NCI-H2081 treated with DMSO at 0.1 percent for 48 hours (cell line): ENCODE results near the gene PVRIG.
"Not testable (repeated sequence)": the region's sequence is repeated elsewhere in the genome, so short reads cannot be mapped to it uniquely, and the experiment has no call there.

ENCODE experiments used
- DNase-seq: peaks from one replicate; lab custom pipeline; 2025; lab: John Stamatoyannopoulos, UW

PVRIG gene

DNA sequence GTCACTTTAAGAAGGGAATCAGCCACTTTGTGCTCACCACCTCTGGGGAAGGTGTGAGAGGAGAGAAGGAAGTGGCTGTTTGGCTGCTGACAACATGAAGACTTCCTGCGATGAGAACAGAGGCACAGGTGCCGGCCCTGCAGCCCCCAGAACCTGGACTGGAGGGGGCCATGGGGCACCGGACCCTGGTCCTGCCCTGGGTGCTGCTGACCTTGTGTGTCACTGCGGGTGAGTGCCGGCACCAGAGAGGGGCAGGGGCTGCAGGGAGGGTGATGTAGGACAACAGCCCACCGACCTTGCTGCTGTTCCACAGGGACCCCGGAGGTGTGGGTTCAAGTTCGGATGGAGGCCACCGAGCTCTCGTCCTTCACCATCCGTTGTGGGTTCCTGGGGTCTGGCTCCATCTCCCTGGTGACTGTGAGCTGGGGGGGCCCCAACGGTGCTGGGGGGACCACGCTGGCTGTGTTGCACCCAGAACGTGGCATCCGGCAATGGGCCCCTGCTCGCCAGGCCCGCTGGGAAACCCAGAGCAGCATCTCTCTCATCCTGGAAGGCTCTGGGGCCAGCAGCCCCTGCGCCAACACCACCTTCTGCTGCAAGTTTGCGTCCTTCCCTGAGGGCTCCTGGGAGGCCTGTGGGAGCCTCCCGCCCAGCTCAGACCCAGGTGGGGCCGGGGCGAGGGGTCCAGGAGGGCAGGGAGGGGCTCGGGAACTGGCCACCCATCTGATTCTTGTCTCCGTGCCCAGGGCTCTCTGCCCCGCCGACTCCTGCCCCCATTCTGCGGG is at the start of gene PVRIG:
TSS of gene PVRIG (plus strand) at position 149 of the 785 bp plus-strand sequence. CDS start at position 171, 22 bp downstream.
- not testable (repeated sequence) for DNase-seq

- no peak for DNase-seq
Observed at GRCh38 chr7:100170101-100170897, 49.5 kb upstream of the PVRIG start.

DNA sequence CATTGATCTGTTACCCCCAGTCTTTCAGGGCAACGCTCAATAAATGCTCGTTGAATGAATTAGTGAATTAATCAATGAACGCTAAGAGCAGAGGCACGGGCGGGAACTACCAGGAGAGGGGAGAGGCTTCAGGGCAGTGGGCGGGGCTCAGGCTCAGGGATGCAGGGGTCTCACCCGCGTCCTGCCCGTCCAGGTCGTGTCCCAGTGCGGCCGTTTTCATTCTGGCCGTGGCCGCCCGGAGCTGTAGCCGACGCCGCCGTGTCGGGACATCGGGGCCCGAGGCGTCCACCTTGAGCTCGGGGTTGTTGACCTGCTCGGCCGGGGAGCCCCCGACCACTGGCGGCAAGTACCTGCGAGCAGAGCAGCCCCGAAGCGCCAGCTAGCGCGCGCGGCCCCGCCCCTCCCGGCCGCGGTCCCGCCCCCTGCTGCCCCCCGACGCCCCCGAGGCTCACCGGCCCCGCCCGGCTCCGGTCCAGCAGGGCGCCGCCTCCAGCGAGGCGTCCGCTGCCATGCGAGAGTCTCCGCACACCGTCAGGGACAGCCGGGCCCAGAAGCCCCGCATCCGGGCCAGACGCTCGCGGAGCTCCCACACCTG is 48.6 kb upstream of the PVRIG start:
- DNase-seq = no peak

- no peak for DNase-seq
Observed at GRCh38 chr7:100171840-100172239, 47.9 kb upstream of the PVRIG start.

GRCh38 chr7:100173806-100174495 is 45.8 kb upstream of the PVRIG start:
- DNase-seq = no peak

DNA sequence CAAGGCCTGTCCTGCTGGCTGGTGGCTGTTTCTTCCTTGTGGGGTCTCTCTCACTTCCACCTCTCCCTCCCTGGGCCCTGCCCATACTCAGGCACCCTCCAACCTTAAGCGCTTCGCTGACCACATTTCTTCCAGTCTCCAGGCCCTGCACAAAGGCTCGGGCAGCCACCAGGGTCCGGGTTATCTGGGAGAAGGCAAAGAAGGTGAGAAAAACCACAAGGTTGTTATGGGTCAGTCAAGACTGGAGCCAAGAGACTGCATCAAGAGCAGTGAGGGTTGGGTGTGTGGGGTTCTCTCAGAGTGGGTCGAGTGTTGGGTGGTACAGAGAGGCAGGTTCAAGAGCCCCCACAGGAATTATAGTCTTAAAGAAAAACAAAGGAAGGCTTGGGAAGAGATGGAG is 45.2 kb upstream of the PVRIG start:
- no peak for DNase-seq

DNA sequence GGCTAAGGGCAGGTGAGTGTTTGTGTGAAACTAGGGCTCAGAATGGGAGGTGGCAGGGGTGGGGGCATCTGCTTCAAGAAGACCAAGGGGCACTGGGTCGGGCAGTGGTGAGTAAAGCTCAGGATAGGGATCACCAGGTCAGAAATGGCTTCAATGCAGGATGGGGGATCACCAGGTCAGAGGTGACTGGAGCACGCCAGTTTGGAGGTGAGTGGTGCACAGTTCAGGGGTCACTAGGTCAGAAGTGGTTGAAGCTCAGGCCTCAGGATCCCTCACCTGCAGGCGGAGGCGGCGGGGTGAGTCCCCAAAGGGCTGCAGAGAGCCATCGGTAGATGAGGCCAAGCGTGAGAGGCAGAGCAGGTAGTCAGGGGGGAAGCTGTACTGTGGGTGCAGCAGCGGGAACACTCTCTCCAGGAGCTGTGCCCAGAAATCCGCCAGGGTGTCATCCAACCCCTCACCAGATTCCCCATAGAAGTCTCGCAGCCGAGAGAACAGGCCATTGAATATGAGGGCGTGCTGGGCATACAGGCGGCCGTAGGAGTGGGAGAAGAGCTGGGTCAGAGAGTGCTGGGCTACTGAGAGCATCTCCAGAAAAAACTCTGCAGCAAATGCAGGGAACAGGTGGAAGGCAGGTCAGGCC is 44.3 kb upstream of the PVRIG start:
- no peak for DNase-seq

DNA sequence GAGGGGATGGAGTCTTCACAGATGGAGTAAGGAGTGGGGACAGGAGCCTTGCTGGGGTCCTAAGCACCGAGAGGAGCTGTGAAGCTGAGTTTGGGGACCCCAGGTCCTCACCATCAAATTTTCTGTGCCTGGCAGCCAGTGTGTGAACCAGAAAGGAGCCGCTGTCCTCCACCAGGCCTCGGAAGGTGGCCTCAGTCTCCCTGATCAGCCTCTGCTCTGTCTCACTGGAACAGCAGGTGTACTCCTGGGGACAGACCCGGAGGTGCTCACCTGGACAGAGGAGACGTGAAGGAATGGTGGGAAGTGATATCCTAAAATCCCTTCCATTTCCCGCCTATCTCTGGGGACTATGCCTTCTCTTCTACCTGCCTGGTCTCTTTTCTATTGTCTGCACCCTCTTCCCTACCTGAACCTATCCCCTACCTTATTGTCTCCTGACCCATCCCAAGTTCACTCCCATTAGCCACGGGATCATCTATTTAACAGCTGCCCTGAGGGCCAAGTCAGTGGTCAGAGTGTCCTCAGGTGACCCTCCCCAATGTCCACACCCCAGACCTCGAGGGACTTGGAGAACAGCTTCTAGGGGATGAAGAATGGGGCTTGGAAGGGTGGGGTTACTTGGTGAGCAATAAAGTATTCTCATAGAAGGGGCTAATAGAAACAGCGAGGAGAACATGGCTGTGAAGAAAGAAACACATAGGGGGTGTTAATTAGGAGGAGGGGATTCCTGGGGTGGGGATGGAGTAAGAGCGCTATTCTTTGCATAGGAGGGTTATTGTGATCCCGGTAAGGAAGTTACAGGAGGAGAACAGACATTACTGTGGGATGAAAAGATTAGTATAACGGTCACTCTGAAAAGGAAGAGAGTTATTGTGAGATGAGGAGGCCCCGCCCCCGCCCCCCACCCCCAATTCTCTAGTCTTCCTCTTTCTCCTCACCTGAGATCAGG is 43.4 kb upstream of the PVRIG start:
- no peak for DNase-seq

DNA sequence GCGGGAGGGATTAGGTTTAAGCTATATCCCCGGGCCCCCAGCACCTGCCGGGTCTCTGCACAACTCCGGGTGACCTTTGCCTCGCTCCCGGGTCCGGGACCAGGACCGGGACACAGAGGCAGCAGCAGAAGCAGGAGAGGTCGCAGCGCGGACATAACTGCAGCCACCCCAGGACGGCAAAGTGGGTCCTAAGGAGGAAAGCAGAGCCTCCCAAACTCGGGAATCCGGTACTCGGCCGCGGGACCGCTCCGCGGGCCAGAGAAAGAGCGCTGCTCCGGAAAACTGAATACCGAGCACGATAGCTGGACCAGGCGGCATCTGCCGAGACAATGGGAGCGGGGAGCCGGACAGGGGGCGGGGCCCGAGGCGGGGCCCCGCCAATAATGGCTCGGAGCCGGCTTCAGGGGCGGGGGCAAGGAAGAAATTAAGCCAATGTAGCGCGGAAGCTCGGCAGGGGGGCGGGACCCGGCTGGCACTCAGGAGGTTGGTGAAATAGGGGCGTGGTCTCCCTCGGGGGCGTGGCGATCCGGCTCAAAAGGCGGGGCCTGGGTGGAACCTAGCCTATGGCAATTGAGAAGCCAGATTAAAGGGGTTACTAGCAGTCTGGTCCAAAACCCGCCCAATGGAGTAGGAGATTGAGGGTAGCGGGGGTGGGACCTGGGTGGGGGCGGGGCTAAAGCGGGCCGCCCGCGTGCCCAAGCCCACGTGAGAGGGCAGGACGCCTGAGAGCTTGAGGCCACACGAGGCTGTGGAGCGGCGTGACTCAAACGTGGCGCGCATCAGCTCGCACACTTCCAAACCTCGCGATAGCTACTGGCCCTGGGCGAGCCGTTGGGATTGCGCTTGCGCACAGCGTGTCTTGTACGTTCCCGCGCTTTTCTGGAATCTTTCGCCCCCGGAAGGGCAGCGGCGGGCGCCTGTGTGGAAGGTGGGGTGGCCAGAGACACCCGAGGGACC is 42.4 kb upstream of the PVRIG start, which contains the start of the genes GPC2 and STAG3:
TSS of gene GPC2 (minus strand) at position 337 of the 957 bp plus-strand sequence. CDS start at position 155, 182 bp downstream.
TSS of gene STAG3 (plus strand) at position 874 of the 957 bp plus-strand sequence. CDS start 2,639 bp downstream, outside the sequence.
- DNase-seq = peak; percentile 87

DNA sequence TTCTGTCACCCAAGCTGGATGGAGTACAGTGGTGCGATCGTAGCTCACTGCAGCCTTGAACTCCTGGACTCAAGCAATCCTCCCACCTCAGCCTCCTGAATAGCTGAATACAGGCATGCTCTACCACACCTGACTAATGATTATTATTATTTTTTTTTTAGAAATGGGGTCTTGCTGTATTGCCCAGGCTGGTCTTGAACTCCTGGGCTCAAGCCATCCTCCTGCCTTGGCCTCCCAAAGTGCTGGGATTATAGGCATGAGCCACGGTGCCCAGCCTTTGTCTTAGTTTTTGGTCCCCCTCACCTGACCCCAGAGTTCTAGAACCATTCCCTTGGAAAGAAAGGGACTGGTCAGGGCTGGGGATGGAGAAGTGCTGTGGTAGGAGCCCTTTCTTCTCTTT is 39.7 kb upstream of the PVRIG start:
- DNase-seq = not testable (repeated sequence)

DNA sequence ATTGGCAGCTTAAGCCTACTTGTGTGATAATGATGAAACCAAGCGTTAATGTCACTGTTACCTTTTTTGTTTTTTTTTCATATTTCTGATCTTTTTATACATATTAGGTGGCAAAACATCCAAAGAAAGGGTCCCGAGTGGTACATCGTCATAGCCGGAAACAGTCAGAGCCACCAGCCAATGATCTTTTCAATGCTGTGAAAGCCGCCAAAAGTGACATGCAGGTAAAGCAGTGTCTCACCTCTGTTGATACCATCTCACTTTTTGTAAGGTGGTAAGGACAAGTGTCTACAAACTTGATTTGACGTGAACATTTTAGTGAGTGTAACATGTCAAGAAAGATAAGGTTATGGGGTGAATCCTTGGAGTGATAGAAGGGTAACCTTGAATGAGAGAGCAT is 37.1 kb upstream of the PVRIG start:
- not testable (repeated sequence) for DNase-seq

GRCh38 chr7:100183090-100183489 is 36.7 kb upstream of the PVRIG start:
- not testable (repeated sequence) for DNase-seq

DNA sequence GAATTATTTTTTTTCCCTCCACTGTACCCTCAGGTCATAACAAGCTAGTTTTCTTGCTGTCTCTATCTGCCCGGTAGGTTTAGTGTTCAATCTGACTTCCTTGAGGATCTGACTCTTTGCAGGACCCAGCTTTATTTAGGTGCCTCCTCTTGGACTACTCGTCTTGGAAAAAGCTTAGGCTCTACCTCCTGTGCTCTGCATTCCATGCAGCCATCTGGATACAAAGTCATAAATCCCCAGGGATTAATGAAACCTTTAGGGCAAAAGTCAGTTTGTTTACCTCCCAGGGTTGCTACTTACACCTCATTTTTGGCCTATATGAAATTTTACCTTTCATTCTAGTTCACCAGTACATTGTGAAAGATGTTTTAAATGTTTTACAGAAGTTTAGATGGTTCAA is 34.0 kb upstream of the PVRIG start:
- DNase-seq = no peak

- DNase-seq = no peak
Observed at GRCh38 chr7:100189061-100189460, 30.7 kb upstream of the PVRIG start.

DNA sequence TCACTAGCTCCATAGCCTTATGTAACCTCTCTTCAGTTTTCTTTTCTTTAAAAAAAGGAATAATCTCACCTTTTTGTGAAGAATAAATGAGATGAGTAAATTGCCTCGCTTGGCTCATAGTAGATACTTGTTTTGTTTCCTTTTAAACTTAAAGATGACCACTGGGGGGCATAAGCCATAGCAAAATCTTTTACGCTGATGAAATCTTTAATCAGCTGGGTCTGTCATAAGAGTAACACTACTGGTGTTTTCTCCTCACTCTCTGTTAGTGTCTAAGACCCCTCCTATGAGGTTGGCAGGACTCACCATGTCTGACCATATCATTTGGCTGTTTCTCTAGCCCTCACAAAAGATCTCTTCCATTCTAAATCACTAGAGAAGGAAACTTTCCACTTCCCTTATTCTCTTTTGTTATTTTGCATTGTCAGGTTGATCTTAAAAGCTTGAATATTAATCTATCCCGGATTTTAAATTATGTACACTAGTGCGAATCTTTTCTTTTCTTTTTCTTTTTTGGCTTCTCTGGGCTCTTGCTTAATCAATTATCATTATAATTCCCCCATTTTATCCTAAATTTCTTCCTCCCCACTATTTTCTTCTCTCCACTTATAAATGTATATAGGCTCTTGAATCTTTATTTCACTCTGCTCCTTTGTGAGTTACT is 29.6 kb upstream of the PVRIG start:
- no peak for DNase-seq

- DNase-seq = no peak
Observed at GRCh38 chr7:100191775-100192174, 28.0 kb upstream of the PVRIG start.

GRCh38 chr7:100192281-100192862 is 27.4 kb upstream of the PVRIG start:
- DNase-seq = not testable (repeated sequence)

DNA sequence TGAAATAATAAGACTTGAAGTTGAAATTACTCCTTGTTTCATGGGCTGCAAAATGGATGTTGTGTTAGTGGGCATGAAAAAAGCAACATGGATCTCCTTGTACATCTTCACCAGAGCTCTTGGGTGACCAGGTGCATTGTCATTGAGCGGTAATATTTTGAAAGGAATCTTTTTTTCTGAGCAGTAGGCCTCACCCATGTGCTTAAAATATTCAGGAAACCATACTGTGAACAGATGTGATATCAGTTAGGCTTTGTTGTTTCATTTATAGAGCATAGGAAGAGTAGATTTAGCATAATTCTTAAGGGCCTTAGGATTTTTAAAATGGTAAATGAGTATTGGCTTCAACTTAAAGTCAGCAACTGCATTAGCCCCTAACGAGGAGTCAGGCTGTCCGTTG is 26.8 kb upstream of the PVRIG start:
- no peak for DNase-seq
